Glutamatergic neuron (in vitro differentiated cells): Measurements from ENCODE around the gene MSMB. TPM values are rescaled to one million over a fixed set of nuclear protein-coding genes. Genes with fewer than 3 reads are reported as not detected.
"Not testable (repeated sequence)": the region's sequence is repeated elsewhere in the genome, so short reads cannot be mapped to it uniquely, and the experiment has no call there.

Experiments
- DNase-seq: peaks from one replicate; pipeline ENCODE4 v3.0.0; 2022
- H3K27ac Mint-ChIP-seq: one replicate; pipeline ENCODE4 v1.8.0; 2020; ENCODE audit warnings: mild to moderate bottlenecking, mixed read lengths, inconsistent platforms; ENCODE audit not compliant: unreplicated experiment
- H3K27me3 Mint-ChIP-seq: one replicate; pipeline ENCODE4 v1.8.0; 2020; ENCODE audit warnings: mild to moderate bottlenecking, moderate library complexity, mixed read lengths, inconsistent platforms; ENCODE audit not compliant: unreplicated experiment
- H3K36me3 Mint-ChIP-seq: one replicate; pipeline ENCODE4 v1.8.0; 2020; ENCODE audit warnings: mild to moderate bottlenecking, mixed read lengths, inconsistent platforms; ENCODE audit not compliant: unreplicated experiment
- H3K4me1 Mint-ChIP-seq: one replicate; pipeline ENCODE4 v1.8.0; 2020; ENCODE audit warnings: mild to moderate bottlenecking, low read depth, mixed read lengths, inconsistent platforms; ENCODE audit not compliant: unreplicated experiment
- H3K4me3 Mint-ChIP-seq: one replicate; pipeline ENCODE4 v1.8.0; 2020; ENCODE audit warnings: mild to moderate bottlenecking, mixed read lengths, inconsistent platforms; ENCODE audit not compliant: unreplicated experiment
- H3K9me3 Mint-ChIP-seq: one replicate; pipeline ENCODE4 v1.8.0; 2020; ENCODE audit warnings: mild to moderate bottlenecking, moderate library complexity, mixed read lengths, inconsistent platforms; ENCODE audit not compliant: unreplicated experiment
- CTCF ChIP-seq: fragments of 200-600 bp; sonication (generic); IDR thresholded peaks from one replicate; pipeline ENCODE4 v1.5.0; 2021; ENCODE audit not compliant: partially characterized antibody, unreplicated experiment
- total RNA-seq: library from RNA; stranded (reverse); fragmentation: NEBNext Ultra II Directional; extraction: Animal tissue kit (Norgen Biotek cat#: 25700); gene quantifications from one replicate; pipeline ENCODE4 v1.2.1, GENCODE V29; 2021; ENCODE audit not compliant: unreplicated experiment

The MSMB gene
- total RNA-seq, 1 donor from 2014 or later = not detected

GRCh38 chr10:46050941-46051623, 5.0 kb upstream of the MSMB start:
- Mint-ChIP-seq H3K27me3 (peaks cover 7% of the 10 kb centered on the region), H3K36me3 (no peaks in the 10 kb centered on the region), H3K27ac (no peak overlapping the region), H3K9me3 (peaks cover 3% of the 10 kb centered on the region), H3K4me3 (no peak overlapping the region), H3K4me1 (peaks cover 7% of the 10 kb centered on the region)
- DNase-seq = no peak
- TF ChIP-seq CTCF = no peak

- not testable (repeated sequence) for H3K36me3 Mint-ChIP-seq, H3K27me3 Mint-ChIP-seq, H3K4me1 Mint-ChIP-seq, H3K4me3 Mint-ChIP-seq, H3K27ac Mint-ChIP-seq, DNase-seq, H3K9me3 Mint-ChIP-seq
Measured at GRCh38 chr10:46049497-46049831, 3.4 kb upstream of the MSMB start.

GRCh38 chr10:46048152-46048551, 2.1 kb upstream of the MSMB start:
- H3K9me3 Mint-ChIP-seq = peaks cover 3% of the 10 kb centered on the region
- H3K4me3 Mint-ChIP-seq = no peak overlapping the region
- no peak overlapping the region for H3K27ac Mint-ChIP-seq
- TF ChIP-seq CTCF = no peak
- no peaks in the 10 kb centered on the region for H3K36me3 Mint-ChIP-seq
- peaks cover 4% of the 10 kb centered on the region for H3K27me3 Mint-ChIP-seq
- peaks cover 7% of the 10 kb centered on the region for H3K4me1 Mint-ChIP-seq
- peak; percentile 48 for DNase-seq

- H3K27me3 Mint-ChIP-seq = peaks cover 5% of the 10 kb centered on the region
- DNase-seq = no peak
- no peaks in the 10 kb centered on the region for H3K36me3 Mint-ChIP-seq
- H3K27ac Mint-ChIP-seq = no peak overlapping the region
- peaks cover 1% of the 10 kb centered on the region for H3K9me3 Mint-ChIP-seq
- no peak overlapping the region for H3K4me3 Mint-ChIP-seq
- no peaks in the 10 kb centered on the region for H3K4me1 Mint-ChIP-seq
- no peak for TF ChIP-seq CTCF
Measured at GRCh38 chr10:46042527-46042926, 3.5 kb downstream of the MSMB start.

- H3K4me3 Mint-ChIP-seq = no peak overlapping the region
- H3K27me3 Mint-ChIP-seq = peaks cover 3% of the 10 kb centered on the region
- H3K4me1 Mint-ChIP-seq = no peaks in the 10 kb centered on the region
- H3K27ac Mint-ChIP-seq = no peak overlapping the region
- no peak for TF ChIP-seq CTCF
- no peaks in the 10 kb centered on the region for H3K36me3 Mint-ChIP-seq
- DNase-seq = no peak
- no peaks in the 10 kb centered on the region for H3K9me3 Mint-ChIP-seq
Measured at GRCh38 chr10:46040004-46040403, 6.1 kb downstream of the MSMB start.
